ENCODE measurements around the gene MOB3B.

MOB3B gene

GRCh38 chr9:27440888-27441740 is 88.5 kb downstream of the MOB3B start:
- Histone ChIP-seq H3K9ac (ENCODE audit: low read depth in 1 of 2, low read length in 2 of 2) (no peak overlapping the region), H3K27ac (ENCODE audit: low read depth in 2 of 2, low read length in 2 of 2) (peak overlapping the region in 1 of 2 donors; percentile 25), H3K27me3 (ENCODE audit: control insufficient read depth in 2 of 2, insufficient read depth in 2 of 2, low read length in 2 of 2) (no peaks in the 10 kb centered on the region), H3K4me1 (ENCODE audit: control insufficient read depth in 2 of 2, insufficient read depth in 2 of 2, low read length in 2 of 2) (peaks cover 13 to 28% of the 10 kb centered on the region in 2 donors), H3K4me3 (ENCODE audit: low read length in 2 of 2) (no peak overlapping the region), H3K36me3 (ENCODE audit: control insufficient read depth in 2 of 2, insufficient read depth in 2 of 2, low read length in 2 of 2) (no peaks in the 10 kb centered on the region), H3K9me3 (ENCODE audit: control insufficient read depth in 2 of 2, low read length in 2 of 2) (no peaks in the 10 kb centered on the region)

DNA sequence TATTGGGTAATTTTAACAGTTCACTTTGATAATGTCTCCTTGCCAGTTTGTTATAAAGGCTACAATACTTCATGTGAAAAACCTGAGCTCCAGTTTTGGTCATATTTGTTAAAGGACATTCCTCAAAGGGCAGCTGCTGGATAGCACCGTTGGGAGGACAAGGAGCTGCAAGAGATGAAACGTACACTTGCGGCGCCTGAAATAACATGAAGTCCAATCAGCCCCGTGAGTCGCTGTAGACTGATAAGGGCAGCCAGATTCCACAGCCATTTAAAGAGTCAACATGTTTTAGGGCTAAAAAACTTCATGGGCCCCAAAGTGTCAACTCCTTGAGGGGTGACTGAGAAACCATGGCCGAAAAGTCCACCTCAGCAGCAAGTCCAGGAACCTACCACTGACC is 91.1 kb downstream of the MOB3B start:
- Histone ChIP-seq H3K4me3 (ENCODE audit: low read length in 2 of 2) (no peak overlapping the region), H3K27me3 (ENCODE audit: control insufficient read depth in 2 of 2, insufficient read depth in 2 of 2, low read length in 2 of 2) (no peaks in the 10 kb centered on the region), H3K36me3 (ENCODE audit: control insufficient read depth in 2 of 2, insufficient read depth in 2 of 2, low read length in 2 of 2) (no peaks in the 10 kb centered on the region), H3K27ac (ENCODE audit: low read depth in 2 of 2, low read length in 2 of 2) (no peak overlapping the region), H3K4me1 (ENCODE audit: control insufficient read depth in 2 of 2, insufficient read depth in 2 of 2, low read length in 2 of 2) (peaks cover 13 to 36% of the 10 kb centered on the region in 2 donors), H3K9me3 (ENCODE audit: control insufficient read depth in 2 of 2, low read length in 2 of 2) (no peaks in the 10 kb centered on the region), H3K9ac (ENCODE audit: low read depth in 1 of 2, low read length in 2 of 2) (no peak overlapping the region)

GRCh38 chr9:27437652-27438373 is 91.8 kb downstream of the MOB3B start:
- peaks cover 13 to 36% of the 10 kb centered on the region in 2 donors for H3K4me1 ChIP-seq (ENCODE audit: control insufficient read depth in 2 of 2, insufficient read depth in 2 of 2, low read length in 2 of 2)
- H3K4me3 ChIP-seq (ENCODE audit: low read length in 2 of 2): no peak overlapping the region
- no peaks in the 10 kb centered on the region for H3K9me3 ChIP-seq (ENCODE audit: control insufficient read depth in 2 of 2, low read length in 2 of 2)
- no peak overlapping the region for H3K27ac ChIP-seq (ENCODE audit: low read depth in 2 of 2, low read length in 2 of 2)
- H3K9ac ChIP-seq (ENCODE audit: low read depth in 1 of 2, low read length in 2 of 2): no peak overlapping the region
- no peaks in the 10 kb centered on the region for H3K27me3 ChIP-seq (ENCODE audit: control insufficient read depth in 2 of 2, insufficient read depth in 2 of 2, low read length in 2 of 2)
- H3K36me3 ChIP-seq (ENCODE audit: control insufficient read depth in 2 of 2, insufficient read depth in 2 of 2, low read length in 2 of 2): no peaks in the 10 kb centered on the region

DNA sequence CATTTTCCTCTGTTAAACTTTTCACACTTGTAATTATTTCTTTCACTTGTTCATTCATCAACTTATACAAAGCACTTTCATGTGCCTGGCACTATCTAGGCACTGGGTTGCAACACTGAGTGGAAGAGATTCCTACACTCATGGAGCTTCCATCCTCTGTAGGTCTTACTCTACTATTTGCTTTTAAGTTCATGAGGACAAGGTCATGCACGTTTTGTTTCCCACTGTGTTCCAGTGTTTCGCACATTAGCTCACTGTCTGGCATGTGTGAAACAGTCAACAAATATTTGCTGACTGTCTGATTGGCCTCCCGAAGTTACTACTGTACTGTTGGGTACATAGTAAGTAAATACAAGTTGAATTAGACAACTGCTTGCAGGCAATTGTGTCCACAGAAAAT is 93.4 kb downstream of the MOB3B start:
- Histone ChIP-seq H3K9ac (ENCODE audit: low read depth in 1 of 2, low read length in 2 of 2) (no peak overlapping the region), H3K27ac (ENCODE audit: low read depth in 2 of 2, low read length in 2 of 2) (no peak overlapping the region), H3K4me1 (ENCODE audit: control insufficient read depth in 2 of 2, insufficient read depth in 2 of 2, low read length in 2 of 2) (peaks cover 11 to 25% of the 10 kb centered on the region in 2 donors), H3K9me3 (ENCODE audit: control insufficient read depth in 2 of 2, low read length in 2 of 2) (no peaks in the 10 kb centered on the region), H3K4me3 (ENCODE audit: low read length in 2 of 2) (no peak overlapping the region), H3K36me3 (ENCODE audit: control insufficient read depth in 2 of 2, insufficient read depth in 2 of 2, low read length in 2 of 2) (peaks cover 0 to 3% of the 10 kb centered on the region in 2 donors), H3K27me3 (ENCODE audit: control insufficient read depth in 2 of 2, insufficient read depth in 2 of 2, low read length in 2 of 2) (no peaks in the 10 kb centered on the region)

GRCh38 chr9:27433631-27434325 is 95.8 kb downstream of the MOB3B start:
- H3K27ac ChIP-seq (ENCODE audit: low read depth in 2 of 2, low read length in 2 of 2): no peak overlapping the region
- no peaks in the 10 kb centered on the region for H3K9me3 ChIP-seq (ENCODE audit: control insufficient read depth in 2 of 2, low read length in 2 of 2)
- no peak overlapping the region for H3K4me3 ChIP-seq (ENCODE audit: low read length in 2 of 2)
- H3K9ac ChIP-seq (ENCODE audit: low read depth in 1 of 2, low read length in 2 of 2): no peak overlapping the region
- H3K27me3 ChIP-seq (ENCODE audit: control insufficient read depth in 2 of 2, insufficient read depth in 2 of 2, low read length in 2 of 2): no peaks in the 10 kb centered on the region
- peaks cover 0 to 3% of the 10 kb centered on the region in 2 donors for H3K36me3 ChIP-seq (ENCODE audit: control insufficient read depth in 2 of 2, insufficient read depth in 2 of 2, low read length in 2 of 2)
- H3K4me1 ChIP-seq (ENCODE audit: control insufficient read depth in 2 of 2, insufficient read depth in 2 of 2, low read length in 2 of 2): peaks cover 5 to 24% of the 10 kb centered on the region in 2 donors

- H3K27ac ChIP-seq (ENCODE audit: low read depth in 2 of 2, low read length in 2 of 2): no peak overlapping the region
- no peaks in the 10 kb centered on the region for H3K27me3 ChIP-seq (ENCODE audit: control insufficient read depth in 2 of 2, insufficient read depth in 2 of 2, low read length in 2 of 2)
- H3K9me3 ChIP-seq (ENCODE audit: control insufficient read depth in 2 of 2, low read length in 2 of 2): no peaks in the 10 kb centered on the region
- peaks cover 0 to 3% of the 10 kb centered on the region in 2 donors for H3K36me3 ChIP-seq (ENCODE audit: control insufficient read depth in 2 of 2, insufficient read depth in 2 of 2, low read length in 2 of 2)
- peaks cover 5 to 19% of the 10 kb centered on the region in 2 donors for H3K4me1 ChIP-seq (ENCODE audit: control insufficient read depth in 2 of 2, insufficient read depth in 2 of 2, low read length in 2 of 2)
- no peak overlapping the region for H3K9ac ChIP-seq (ENCODE audit: low read depth in 1 of 2, low read length in 2 of 2)
- H3K4me3 ChIP-seq (ENCODE audit: low read length in 2 of 2): no peak overlapping the region
Measured at GRCh38 chr9:27432308-27432707, 97.3 kb downstream of the MOB3B start.

- H3K27me3 ChIP-seq (ENCODE audit: control insufficient read depth in 2 of 2, insufficient read depth in 2 of 2, low read length in 2 of 2): no peaks in the 10 kb centered on the region
- H3K4me3 ChIP-seq (ENCODE audit: low read length in 2 of 2): no peak overlapping the region
- peaks cover 0 to 3% of the 10 kb centered on the region in 2 donors for H3K36me3 ChIP-seq (ENCODE audit: control insufficient read depth in 2 of 2, insufficient read depth in 2 of 2, low read length in 2 of 2)
- no peaks in the 10 kb centered on the region for H3K9me3 ChIP-seq (ENCODE audit: control insufficient read depth in 2 of 2, low read length in 2 of 2)
- H3K27ac ChIP-seq (ENCODE audit: low read depth in 2 of 2, low read length in 2 of 2): peak overlapping the region; percentile 48 to 62
- no peak overlapping the region for H3K9ac ChIP-seq (ENCODE audit: low read depth in 1 of 2, low read length in 2 of 2)
- peaks cover 5 to 19% of the 10 kb centered on the region in 2 donors for H3K4me1 ChIP-seq (ENCODE audit: control insufficient read depth in 2 of 2, insufficient read depth in 2 of 2, low read length in 2 of 2)
Measured at GRCh38 chr9:27431543-27432147, 98.0 kb downstream of the MOB3B start.

DNA sequence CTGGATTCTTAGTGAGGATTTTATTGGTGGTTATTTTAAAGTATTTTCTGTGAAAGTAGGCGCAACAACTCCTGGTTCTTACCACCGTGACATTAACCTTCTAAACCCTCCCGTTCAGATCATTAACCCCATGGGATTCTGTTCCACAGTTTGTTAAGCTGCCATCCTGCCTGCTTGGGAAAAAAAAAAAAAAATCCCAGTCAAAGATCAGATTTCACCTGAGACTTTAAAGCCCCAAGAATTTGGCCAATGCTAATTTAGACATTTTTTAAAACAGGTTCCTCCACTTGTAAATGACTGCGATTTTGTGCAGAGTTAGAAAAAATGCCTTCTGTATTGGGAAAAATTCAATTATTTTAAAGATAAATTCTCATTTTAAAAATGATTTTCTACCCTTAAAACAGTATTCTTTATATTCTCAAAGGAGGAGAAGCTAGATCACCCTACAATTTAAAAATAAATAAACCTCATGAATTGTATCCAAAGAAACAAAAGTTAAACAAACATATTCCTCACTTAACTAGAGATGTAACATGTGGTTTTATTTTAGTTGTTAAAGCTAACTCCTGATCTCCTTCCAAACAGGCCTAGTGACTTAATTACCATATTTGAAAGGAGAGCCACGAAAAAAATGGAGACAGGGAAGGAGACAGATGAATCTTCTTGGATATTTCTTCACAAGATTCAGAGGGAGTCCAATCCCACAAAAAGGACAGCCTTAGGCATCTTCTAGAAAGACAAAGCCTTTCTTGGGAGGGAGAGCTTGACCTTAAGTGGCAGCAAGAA is 98.7 kb downstream of the MOB3B start:
- H3K27me3 ChIP-seq (ENCODE audit: control insufficient read depth in 2 of 2, insufficient read depth in 2 of 2, low read length in 2 of 2): no peaks in the 10 kb centered on the region
- peak overlapping the region; percentile 48 to 62 for H3K27ac ChIP-seq (ENCODE audit: low read depth in 2 of 2, low read length in 2 of 2)
- peaks cover 5 to 19% of the 10 kb centered on the region in 2 donors for H3K4me1 ChIP-seq (ENCODE audit: control insufficient read depth in 2 of 2, insufficient read depth in 2 of 2, low read length in 2 of 2)

DNA sequence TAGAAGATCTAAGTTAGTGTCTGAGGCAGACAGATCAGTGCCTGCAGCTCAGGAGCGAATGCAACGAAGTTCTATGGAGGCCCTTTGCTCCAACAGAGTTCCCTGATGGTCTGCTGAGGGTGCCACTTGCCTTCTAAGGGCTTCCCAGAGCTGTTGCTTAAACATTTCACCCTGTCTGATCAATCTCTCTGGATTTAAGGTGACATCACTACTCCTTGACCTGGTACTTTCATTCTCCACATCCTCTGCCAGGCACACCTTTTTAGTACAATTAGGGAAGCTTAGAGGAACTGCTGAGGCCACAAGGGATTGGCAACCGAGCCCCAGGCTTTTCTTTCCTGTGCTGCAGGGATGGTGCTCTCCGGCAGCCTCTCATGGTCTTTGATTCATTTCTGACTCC is 99.7 kb downstream of the MOB3B start:
- Histone ChIP-seq H3K27me3 (ENCODE audit: control insufficient read depth in 2 of 2, insufficient read depth in 2 of 2, low read length in 2 of 2) (no peaks in the 10 kb centered on the region), H3K9me3 (ENCODE audit: control insufficient read depth in 2 of 2, low read length in 2 of 2) (no peaks in the 10 kb centered on the region), H3K4me3 (ENCODE audit: low read length in 2 of 2) (no peak overlapping the region), H3K36me3 (ENCODE audit: control insufficient read depth in 2 of 2, insufficient read depth in 2 of 2, low read length in 2 of 2) (peaks cover 0 to 3% of the 10 kb centered on the region in 2 donors), H3K4me1 (ENCODE audit: control insufficient read depth in 2 of 2, insufficient read depth in 2 of 2, low read length in 2 of 2) (peaks cover 5 to 19% of the 10 kb centered on the region in 2 donors), H3K27ac (ENCODE audit: low read depth in 2 of 2, low read length in 2 of 2) (peak overlapping the region; percentile 53 to 56), H3K9ac (ENCODE audit: low read depth in 1 of 2, low read length in 2 of 2) (no peak overlapping the region)

More for the DNA sequence above, 98.7 kb downstream of the MOB3B start:
- H3K36me3 ChIP-seq (ENCODE audit: control insufficient read depth in 2 of 2, insufficient read depth in 2 of 2, low read length in 2 of 2): peaks cover 0 to 3% of the 10 kb centered on the region in 2 donors
- H3K9me3 ChIP-seq (ENCODE audit: control insufficient read depth in 2 of 2, low read length in 2 of 2): no peaks in the 10 kb centered on the region
- no peak overlapping the region for H3K4me3 ChIP-seq (ENCODE audit: low read length in 2 of 2)
- no peak overlapping the region for H3K9ac ChIP-seq (ENCODE audit: low read depth in 1 of 2, low read length in 2 of 2)

Measured in mucosa of rectum (tissue), 2 donors.